ENCODE measurements around the gene KLF4.

GRCh38 chr9:107489144-107489673 is 360 bp downstream of the KLF4 start:
- TF ChIP-seq REST (IDR thresholded peaks at IDR 0.05; ENCODE audit: borderline replicate concordance) (no peak), EZH2 (IDR thresholded peaks at IDR 0.05; ENCODE audit: borderline replicate concordance, insufficient read depth, low read length, poor library complexity, severe bottlenecking) (no peak)
